Measurements from ENCODE around the gene MEGF11. TPM values are rescaled to one million over a fixed set of nuclear protein-coding genes. Genes with fewer than 3 reads are reported as not detected.

Gene MEGF11
- total RNA-seq, 1 donor from 2014 or later, result 0.25 TPM

GRCh38 chr15:65927545-65927944, 326.0 kb downstream of the MEGF11 start:
- no peak for DNase-seq (ENCODE audit: extremely low spot score in 2 of 2)
- Histone ChIP-seq H3K9me3 (no peaks in the 10 kb centered on the region), H3K27ac (no peak overlapping the region), H3K4me1 (no peaks in the 10 kb centered on the region), H3K27me3 (no peaks in the 10 kb centered on the region), H3K36me3 (no peaks in the 10 kb centered on the region), H3K4me3 (no peak overlapping the region)
- TF ChIP-seq POLR2AphosphoS5 (IDR thresholded peaks at IDR 0.05; ENCODE audit: insufficient read depth in 1 of 2, low read depth in 1 of 2), result no peak
- no peak for TF ChIP-seq POLR2A (IDR thresholded peaks at IDR 0.05)
- no peak for TF ChIP-seq CTCF (IDR thresholded peaks at IDR 0.05)
- intact Hi-C loops (cut with DNase I), result no loop called here

DNA sequence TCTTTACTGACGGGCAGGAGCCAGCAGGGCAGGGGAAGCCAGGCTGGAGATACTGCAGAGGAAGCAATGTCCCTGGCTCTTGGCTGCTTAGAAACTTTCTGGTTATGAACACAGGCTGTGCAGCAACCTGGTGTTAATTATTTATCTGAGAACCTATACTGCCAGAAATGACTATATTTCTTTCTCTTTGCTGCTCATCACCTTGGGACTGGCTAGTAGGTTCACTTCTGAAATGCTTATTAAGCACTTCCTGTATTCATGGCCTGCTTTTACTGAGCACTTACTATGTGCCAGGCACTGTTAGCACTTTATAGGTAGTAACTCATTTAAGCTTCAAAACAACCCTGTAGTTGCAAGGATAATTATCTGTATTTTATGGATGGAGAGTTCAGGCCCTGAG, 326.7 kb downstream of the MEGF11 start:
- no peak overlapping the region for H3K27ac ChIP-seq
- intact Hi-C loops (cut with DNase I), result no loop called here
- TF ChIP-seq POLR2AphosphoS5 (IDR thresholded peaks at IDR 0.05; ENCODE audit: insufficient read depth in 1 of 2, low read depth in 1 of 2) (no peak), CTCF (IDR thresholded peaks at IDR 0.05) (no peak), POLR2A (IDR thresholded peaks at IDR 0.05) (no peak)
- DNase-seq (ENCODE audit: extremely low spot score in 2 of 2), result no peak
- no peaks in the 10 kb centered on the region for H3K36me3 ChIP-seq
- no peak overlapping the region for H3K4me3 ChIP-seq
- no peaks in the 10 kb centered on the region for H3K9me3 ChIP-seq
- no peaks in the 10 kb centered on the region for H3K4me1 ChIP-seq
- no peaks in the 10 kb centered on the region for H3K27me3 ChIP-seq

GRCh38 chr15:65926459-65926858, 327.1 kb downstream of the MEGF11 start:
- DNase-seq (ENCODE audit: extremely low spot score in 2 of 2), result no peak
- TF ChIP-seq POLR2A (IDR thresholded peaks at IDR 0.05) (no peak), CTCF (IDR thresholded peaks at IDR 0.05) (no peak), POLR2AphosphoS5 (IDR thresholded peaks at IDR 0.05; ENCODE audit: insufficient read depth in 1 of 2, low read depth in 1 of 2) (no peak)
- Histone ChIP-seq H3K4me1 (no peaks in the 10 kb centered on the region), H3K27me3 (no peaks in the 10 kb centered on the region), H3K36me3 (no peaks in the 10 kb centered on the region), H3K9me3 (no peaks in the 10 kb centered on the region), H3K27ac (no peak overlapping the region), H3K4me3 (no peak overlapping the region)
- intact Hi-C loops (cut with DNase I), result no loop called here

GRCh38 chr15:65925338-65925737, 328.2 kb downstream of the MEGF11 start:
- no peaks in the 10 kb centered on the region for H3K36me3 ChIP-seq
- TF ChIP-seq POLR2AphosphoS5 (IDR thresholded peaks at IDR 0.05; ENCODE audit: insufficient read depth in 1 of 2, low read depth in 1 of 2), result no peak
- no peak for TF ChIP-seq POLR2A (IDR thresholded peaks at IDR 0.05)
- no peak for TF ChIP-seq CTCF (IDR thresholded peaks at IDR 0.05)
- intact Hi-C loops (cut with DNase I), result no loop called here
- H3K27me3 ChIP-seq, result no peaks in the 10 kb centered on the region
- no peak overlapping the region for H3K4me3 ChIP-seq
- H3K4me1 ChIP-seq, result no peaks in the 10 kb centered on the region
- H3K27ac ChIP-seq, result no peak overlapping the region
- DNase-seq (ENCODE audit: extremely low spot score in 2 of 2), result no peak
- H3K9me3 ChIP-seq, result no peaks in the 10 kb centered on the region

DNA sequence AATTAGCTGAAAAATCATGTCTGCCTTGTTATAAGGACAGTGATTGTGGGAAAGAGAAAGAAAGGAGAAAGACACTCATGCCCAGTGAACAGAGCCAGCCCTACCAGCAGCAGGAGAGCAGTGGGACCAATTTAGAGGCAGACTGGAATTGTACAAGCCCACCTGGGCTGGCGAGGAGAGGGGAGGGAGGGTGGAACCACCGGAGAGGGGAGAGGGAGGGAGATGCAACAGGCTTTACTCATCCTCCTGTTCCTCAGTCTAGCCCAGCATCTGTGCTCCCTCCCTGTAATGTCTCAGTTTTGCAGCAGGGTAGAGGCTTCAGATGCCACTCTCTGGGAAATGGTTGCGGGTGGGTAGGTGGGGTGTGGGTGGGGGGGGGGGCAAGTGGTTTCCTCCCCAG, 329.5 kb downstream of the MEGF11 start:
- H3K9me3 ChIP-seq, result no peaks in the 10 kb centered on the region
- H3K4me3 ChIP-seq, result no peak overlapping the region
- H3K27me3 ChIP-seq, result no peaks in the 10 kb centered on the region
- no peak for TF ChIP-seq POLR2AphosphoS5 (IDR thresholded peaks at IDR 0.05; ENCODE audit: insufficient read depth in 1 of 2, low read depth in 1 of 2)
- TF ChIP-seq POLR2A (IDR thresholded peaks at IDR 0.05), result no peak
- no peak for TF ChIP-seq CTCF (IDR thresholded peaks at IDR 0.05)
- no peak for DNase-seq (ENCODE audit: extremely low spot score in 2 of 2)
- no peaks in the 10 kb centered on the region for H3K36me3 ChIP-seq
- no peak overlapping the region for H3K27ac ChIP-seq
- H3K4me1 ChIP-seq, result no peaks in the 10 kb centered on the region
- intact Hi-C loops (cut with DNase I), result no loop called here
